K562 (cell line): ENCODE measurements around the gene FOXO3. TPM values are rescaled to one million over a fixed set of nuclear protein-coding genes. Genes with fewer than 3 reads are reported as not detected.

Source experiments
- ATAC-seq: fragments of 200-7000 bp; cut with Tn5 transposase; 3 replicates; pipeline ENCODE4 v1.9.1; 2020; ENCODE audit warnings: moderate library complexity
- BruUV-seq: library from RNA; stranded (reverse); fragments of 400-500 nt; replicated peaks from 2 replicates; lab custom pipeline; 2021; lab: Mats Ljungman, UMichigan
- CTCF ChIA-PET: fragments of 300-600 bp; formaldehyde crosslinking; extraction: SDS; loops from one replicate; lab custom pipeline; 2021; ENCODE audit warnings: low intra/inter-chr PET ratio; lab: Yijun Ruan, JAX
- POLR2A ChIA-PET: fragments of 300-600, 350-650 bp; sonication (Branson Sonifier 250); formaldehyde crosslinking; extraction: SDS; loops from one replicate; lab custom pipeline; 2021; ENCODE audit warnings: antibody characterized with exemption, inconsistent platforms; lab: Yijun Ruan, JAX
- DNase-seq, 4 experiments: peaks; one replicate each; pipeline versions ENCODE4 v3.0.0 to v3.0.0-alpha.2; 2011 to 2018; ENCODE audit warnings: low spot score in 3 of 4, mixed read lengths in 3 of 4; ENCODE audit errors: extremely low read depth in 1 of 4
- FAIRE-seq: peaks from 2 replicates; lab custom pipeline; 2011; peaks lifted over from hg19 to GRCh38; lab: Jason Lieb, UNC
- H2AFZ ChIP-seq: 2 replicates; pipeline ENCODE4 v1.6.0; 2011; ENCODE audit warnings: low read depth, low read length, control low read depth, inconsistent platforms
- H3K27ac ChIP-seq: fragments of 200-600 bp; 3 replicates; pipeline ENCODE4 v1.8.0; 2011; ENCODE audit warnings: low read depth, mild to moderate bottlenecking, control low read depth, inconsistent platforms, low read length, moderate library complexity, mixed read lengths; ENCODE audit errors: extremely low read depth
- H3K27me3 ChIP-seq, 2 experiments: fragments of 300-600 bp in 1 of 2; 2 replicates in 1 of 2; 3 replicates in 1 of 2; pipeline versions ENCODE4 v1.6.0 to v1.8.0; 2011; ENCODE audit warnings: inconsistent platforms in 2 of 2, low read length in 2 of 2, mild to moderate bottlenecking in 1 of 2, mixed read lengths in 1 of 2, moderate library complexity in 1 of 2; ENCODE audit not compliant: control insufficient read depth in 2 of 2, insufficient read depth in 2 of 2
- H3K36me3 ChIP-seq: fragments of 300-600 bp; 3 replicates; pipeline ENCODE4 v1.8.0; 2011; ENCODE audit warnings: mild to moderate bottlenecking, low read length, inconsistent platforms; ENCODE audit not compliant: control insufficient read depth, insufficient read depth
- H3K4me1 ChIP-seq, 2 experiments: fragments of 200-600 bp in 1 of 2; replicated peaks in 1 of 2; 2 replicates in 1 of 2; 3 replicates in 1 of 2; pipeline versions ENCODE4 v1.5.1 to v1.8.0; 2011; ENCODE audit warnings: inconsistent platforms in 2 of 2, low read length in 2 of 2, mild to moderate bottlenecking in 1 of 2, mixed read lengths in 1 of 2, moderate library complexity in 1 of 2; ENCODE audit not compliant: control insufficient read depth in 2 of 2, insufficient read depth in 2 of 2
- H3K4me2 ChIP-seq: 2 replicates; pipeline ENCODE4 v1.6.1; 2011; ENCODE audit warnings: low read length, control low read depth, inconsistent platforms, mixed read lengths; ENCODE audit not compliant: insufficient read depth
- H3K4me3 ChIP-seq: fragments of 200-600 bp; sonication (generic), shearing (Covaris generic); 2 replicates; pipeline ENCODE4 v1.5.1; 2016; ENCODE audit warnings: control low read depth, inconsistent platforms
- H3K79me2 ChIP-seq: fragments of 200-600 bp; 3 replicates; pipeline ENCODE4 v1.8.0; 2011; ENCODE audit warnings: low read length, inconsistent platforms; ENCODE audit not compliant: control insufficient read depth, insufficient read depth
- H3K9ac ChIP-seq, 2 experiments: 2 replicates each; pipeline versions ENCODE4 v1.6.0 to v1.6.1; 2011; ENCODE audit warnings: low read depth in 2 of 2, low read length in 2 of 2, control low read depth in 1 of 2, inconsistent platforms in 1 of 2, mild to moderate bottlenecking in 1 of 2, mixed read lengths in 1 of 2; ENCODE audit not compliant: insufficient read depth in 1 of 2
- H3K9me1 ChIP-seq: one replicate; pipeline ENCODE4 v1.6.0; 2011; ENCODE audit warnings: inconsistent platforms, mild to moderate bottlenecking, low read length, moderate library complexity; ENCODE audit not compliant: control insufficient read depth, insufficient read depth
- H3K9me3 ChIP-seq: replicated peaks from 2 replicates; pipeline ENCODE4 v1.5.1; 2011; ENCODE audit warnings: low read depth, low read length, inconsistent platforms; ENCODE audit not compliant: control insufficient read depth, insufficient read depth
- H4K20me1 ChIP-seq: replicated peaks from 2 replicates; pipeline ENCODE4 v1.6.1; 2011; ENCODE audit warnings: low read length, inconsistent platforms, mixed read lengths; ENCODE audit not compliant: control insufficient read depth, insufficient read depth
- HMBOX1 ChIP-seq: sonication (generic); IDR thresholded peaks from 2 replicates; pipeline ENCODE4 v1.6.1; 2016
- ILF3 ChIP-seq: fragments of 450-650 bp; IDR thresholded peaks from 2 replicates; pipeline ENCODE4 v1.6.1; 2018; ENCODE audit warnings: antibody characterized with exemption, mild to moderate bottlenecking, moderate library complexity, borderline replicate concordance
- MECOM ChIP-seq: fragments of 250-450 bp; sonication (Bioruptor Pico); IDR thresholded peaks from 2 replicates; pipeline ENCODE4 v1.8.0; 2022; ENCODE audit warnings: inconsistent platforms
- MXI1 ChIP-seq: IDR thresholded peaks from 2 replicates; pipeline ENCODE4 v1.6.1; 2011; ENCODE audit warnings: low read depth, mild to moderate bottlenecking, improper control_type of control experiment, low read length
- USF1 ChIP-seq: sonication (generic); formaldehyde crosslinking; IDR thresholded peaks from 2 replicates; pipeline ENCODE4 v1.9.0; 2022; ENCODE audit warnings: mild to moderate bottlenecking, missing genetic modification reagents
- whole genome bisulfite sequencing: fragments of 100-300 bp; shearing (Covaris generic); methylation state at CpG from one replicate; pipeline ENCODE4 v1.1.6; 2016; ENCODE audit warnings: low coverage, mixed read lengths; ENCODE audit not compliant: insufficient coverage; ENCODE audit errors: missing lambda C conversion rate; 5-methylcytosine and 5-hydroxymethylcytosine counted together
- in situ Hi-C: fragments of 300-500 bp; cut with MboI; formaldehyde crosslinking; loops from 4 replicates; pipeline ENCODE4 v1.15.0; 2018; ENCODE audit warnings: inconsistent platforms, mixed read lengths
- intact Hi-C: fragments of 100-400 bp; cut with micrococcal nuclease; formaldehyde crosslinking; loops from 2 replicates; pipeline ENCODE4 v1.14.2; 2022
- polyA plus RNA-seq, 8 experiments: library from polyadenylated mRNA; depleted of rRNA in 4 of 8; stranded (reverse) in 5 of 8; unstranded in 3 of 8; fragments of >200 nt; fragmentation: Nextera tagmentation in 2 of 8; fragmentation: Illumina TruSeq in 1 of 8; extraction: Ambion mirVana in 2 of 8; extraction: Trizol in 1 of 8; gene quantifications; 2 replicates each; pipeline versions ENCODE4 v1.2.1 to v1.2.3, GENCODE V29; 2011 to 2014; ENCODE audit warnings: inconsistent platforms in 1 of 8, missing spikeins in 1 of 8
- total RNA-seq, 7 experiments: library from RNA; depleted of rRNA in 6 of 7; stranded (reverse); fragments of >200 nt in 6 of 7; fragmentation: Illumina TruSeq in 2 of 7; extraction: Trizol in 2 of 7; gene quantifications; 2 replicates each; pipeline versions ENCODE4 v1.2.1 to v1.2.3, GENCODE V29; 2011 to 2021; ENCODE audit warnings: low replicate concordance in 1 of 7

FOXO3 gene
- total and polyA plus RNA-seq, 9 of the 15 experiments (the other 6 are each of a cell fraction or from before 2014, with no cell fraction given), result 3.0 to 14.6 (median 6.0) TPM

GRCh38 chr6:108609276-108609769, 48.6 kb downstream of the FOXO3 start:
- ChIA-PET POLR2A (interaction anchor here (0.8 to 1.2 kb wide), 2 partner anchors 11 to 50 kb away, joined by 4 read pairs; no protein-coding TSS in a partner anchor), CTCF (no interaction called here)
- no peaks in the 10 kb centered on the region for H3K36me3 ChIP-seq
- peaks cover 0 to 18% of the 10 kb centered on the region in 2 experiments; a peak in 2 of 5 replicates for H3K4me1 ChIP-seq
- TF ChIP-seq HMBOX1 (0 out of 2 replicates have a peak, but pooled peaks have one; percentile 11), ILF3 (no peak), MECOM (CRISPR knock-in tag) (no peak), MXI1 (no peak), USF1 (CRISPR knock-in tag) (no peak)
- no peaks in the 10 kb centered on the region for H3K27me3 ChIP-seq
- no peak overlapping the region for H2AFZ ChIP-seq
- intact Hi-C loops, result no loop called here
- H3K4me3 ChIP-seq, result no peak overlapping the region
- no peaks in the 10 kb centered on the region for H3K9me1 ChIP-seq
- no peaks in the 10 kb centered on the region for H3K9me3 ChIP-seq
- no peak overlapping the region for H3K27ac ChIP-seq
- BruUV-seq, result no TSS peak
- H3K4me2 ChIP-seq, result no peak overlapping the region
- no peak for FAIRE-seq
- no peak overlapping the region for H3K9ac ChIP-seq
- H4K20me1 ChIP-seq, result no peaks in the 10 kb centered on the region
- WGBS, result 76% methylated on average over 5 of the region's 5 CpGs
- no peak for DNase-seq
- ATAC-seq, result no peak; the same call in 2 of the 3 replicates
- in situ Hi-C loops, result no loop called here
- no peaks in the 10 kb centered on the region for H3K79me2 ChIP-seq
